Left ventricle myocardium superior (tissue), 1 donor: ENCODE results near the gene WNT7B. TPM values are rescaled to one million over a fixed set of nuclear protein-coding genes. Genes with fewer than 3 reads are reported as not detected.
A peak's percentile ranks its signal among the peaks of the same experiment; 100 is the strongest.

Source experiments
- ATAC-seq: fragments of 200-7000 bp; cut with Tn5 transposase; one replicate; pipeline ENCODE4 v1.9.1; 2020; ENCODE audit warnings: mild to moderate bottlenecking, moderate library complexity
- DNase-seq: peaks from one replicate; pipeline ENCODE4 v3.0.0-alpha.2; 2020
- intact Hi-C: fragments of 100-400 bp; cut with micrococcal nuclease; formaldehyde crosslinking; loops from one replicate; pipeline ENCODE4 v1.11.0; 2022
- total RNA-seq: library from RNA; stranded (reverse); fragmentation: NEBNext Ultra II Directional; extraction: Animal tissue kit (Norgen Biotek cat#: 25700); gene quantifications from one replicate; pipeline ENCODE4 v1.2.1, GENCODE V29; 2021
- donor health status: DM: no; HTN: yes; CAD: no; lungs with severe emphysema.

Gene WNT7B
- total RNA-seq, 1 donor from 2014 or later, result not detected

- intact Hi-C loops, result no loop called here
- DNase-seq (peak; percentile 25), ATAC-seq (no peak)
Observed at GRCh38 chr22:45876136-45877035, 100.6 kb downstream of the WNT7B start.

- DNase-seq (no peak), ATAC-seq (no peak)
- intact Hi-C loops, result no loop called here
Observed at GRCh38 chr22:45872659-45873263, 104.2 kb downstream of the WNT7B start.

GRCh38 chr22:45871721-45872120 lies 105.2 kb downstream of the WNT7B start:
- DNase-seq, result no peak
- ATAC-seq, result no peak
- intact Hi-C loops, result no loop called here

Other genes with a start within 250 kb of the WNT7B start
- 78.9 TPM for gene PPARA, start 173.4 kb upstream of the WNT7B start, total RNA-seq